Measurements from ENCODE around the gene PTPN18. TPM values are rescaled to one million over a fixed set of nuclear protein-coding genes. Genes with fewer than 3 reads are reported as not detected.
"Not testable (repeated sequence)": the region's sequence is repeated elsewhere in the genome, so short reads cannot be mapped to it uniquely, and the experiment has no call there.

Gene PTPN18
- total RNA-seq, 1 donor from 2014 or later, result 72.9 TPM

DNA sequence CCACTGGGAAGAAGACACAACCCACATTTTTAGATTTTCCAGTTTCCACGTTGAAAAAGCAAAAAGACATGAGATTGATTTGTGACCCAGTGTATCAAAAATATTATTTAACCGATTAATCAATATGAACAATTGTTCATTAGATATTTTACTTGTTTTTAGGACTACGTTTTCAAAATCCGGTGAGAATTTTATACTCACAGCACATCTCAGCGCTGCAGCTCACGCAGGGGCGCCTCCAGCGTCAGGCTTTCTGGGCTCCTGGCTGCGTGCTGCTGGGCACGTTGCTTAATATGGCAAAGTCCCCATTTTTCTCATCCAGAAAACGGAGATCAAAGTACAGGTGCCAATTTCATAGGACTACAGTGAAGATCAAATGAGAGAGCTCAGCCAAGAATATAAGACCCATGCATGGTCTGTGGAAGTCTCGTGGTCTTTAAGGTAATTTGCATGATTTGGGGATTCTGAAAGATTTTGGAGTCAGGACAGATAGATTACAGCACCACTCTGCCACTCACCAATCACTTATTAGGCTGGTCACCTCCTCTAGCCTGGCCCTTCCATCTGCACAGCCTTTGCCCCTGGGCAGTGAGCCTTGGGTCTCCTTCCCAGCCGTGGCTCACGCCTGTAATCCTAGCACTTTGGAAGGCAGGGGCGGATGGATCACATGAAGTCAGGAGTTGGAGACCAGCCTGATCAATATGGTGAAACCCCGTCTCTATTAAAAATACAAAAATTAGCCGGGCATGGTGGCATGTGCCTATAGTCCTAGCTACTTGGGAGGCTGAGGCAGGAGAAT, 36.2 kb downstream of the PTPN18 start:
- Mint-ChIP-seq H3K36me3 (ENCODE audit: low read depth) (no peaks in the 10 kb centered on the region), H3K4me1 (ENCODE audit: low read depth) (peaks cover 11% of the 10 kb centered on the region), H3K27me3 (ENCODE audit: low read depth) (peaks cover 6% of the 10 kb centered on the region), H3K4me3 (ENCODE audit: low read depth) (peak overlapping the region; percentile 83), H3K27ac (no peak overlapping the region), H3K9me3 (no peaks in the 10 kb centered on the region)
- DNase-seq (ENCODE audit: low spot score), result no peak
- intact Hi-C loops (cut with micrococcal nuclease), result loop anchor here (1.0 to 2.0 kb wide), 2 partner anchors 21 to 50 kb away; partner anchors contain the start of gene IMP4

DNA sequence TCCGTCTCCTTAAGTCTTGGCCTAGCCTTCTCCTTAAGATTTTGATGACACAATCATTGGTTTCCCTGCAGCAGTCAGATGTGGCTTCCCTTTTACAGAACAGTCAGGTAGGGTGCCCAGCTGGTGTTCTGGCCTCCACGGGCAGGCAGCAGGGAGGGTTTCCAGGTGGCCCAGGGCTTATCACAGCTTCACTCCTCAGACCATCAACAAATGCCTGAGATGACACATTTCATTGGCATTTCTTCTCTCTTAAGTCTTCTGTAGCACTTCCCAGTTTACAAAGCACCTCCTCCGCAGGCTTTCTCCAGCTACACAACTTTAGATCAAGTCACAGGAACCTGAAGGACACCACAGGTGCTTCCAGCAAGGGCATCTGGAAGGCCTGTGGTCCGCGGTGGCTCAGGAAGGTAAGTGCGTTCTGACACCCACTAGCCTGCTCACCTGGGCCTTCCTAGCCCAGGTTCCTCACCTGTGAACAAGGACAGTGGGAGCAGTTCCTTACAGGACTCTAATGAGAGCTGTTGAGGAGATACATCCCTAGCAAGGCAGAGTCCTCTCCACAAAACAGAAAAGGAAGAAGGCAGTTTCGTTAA, 37.6 kb downstream of the PTPN18 start:
- intact Hi-C loops (cut with micrococcal nuclease), result no loop called here
- Mint-ChIP-seq H3K27ac (no peak overlapping the region), H3K36me3 (ENCODE audit: low read depth) (no peaks in the 10 kb centered on the region), H3K27me3 (ENCODE audit: low read depth) (peaks cover 13% of the 10 kb centered on the region), H3K4me3 (ENCODE audit: low read depth) (no peak overlapping the region), H3K9me3 (no peaks in the 10 kb centered on the region), H3K4me1 (ENCODE audit: low read depth) (peaks cover 11% of the 10 kb centered on the region)
- DNase-seq (ENCODE audit: low spot score), result no peak

DNA sequence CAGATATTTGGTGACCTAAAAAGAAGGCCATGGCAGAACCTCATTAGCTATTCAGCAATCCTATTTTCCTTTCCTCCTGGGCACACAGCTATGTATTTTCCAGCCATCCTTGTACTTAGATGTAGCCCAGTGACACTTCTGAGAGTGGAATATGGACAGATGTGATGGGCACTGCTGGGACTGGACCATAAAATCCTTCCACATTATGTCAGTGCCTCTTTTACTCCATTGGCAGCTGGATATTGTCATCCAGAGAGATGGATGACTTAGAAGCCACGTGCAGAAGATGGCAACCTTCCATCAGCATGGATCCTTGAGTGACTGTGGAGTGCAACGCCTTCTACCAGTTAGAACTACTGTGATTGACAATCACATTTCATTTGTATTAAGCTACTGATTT, 50.4 kb downstream of the PTPN18 start:
- H3K9me3 Mint-ChIP-seq; H3K4me1 Mint-ChIP-seq (ENCODE audit: low read depth); H3K36me3 Mint-ChIP-seq (ENCODE audit: low read depth); DNase-seq (ENCODE audit: low spot score); H3K4me3 Mint-ChIP-seq (ENCODE audit: low read depth); H3K27me3 Mint-ChIP-seq (ENCODE audit: low read depth); H3K27ac Mint-ChIP-seq; intact Hi-C loops (cut with micrococcal nuclease): not testable (repeated sequence)

DNA sequence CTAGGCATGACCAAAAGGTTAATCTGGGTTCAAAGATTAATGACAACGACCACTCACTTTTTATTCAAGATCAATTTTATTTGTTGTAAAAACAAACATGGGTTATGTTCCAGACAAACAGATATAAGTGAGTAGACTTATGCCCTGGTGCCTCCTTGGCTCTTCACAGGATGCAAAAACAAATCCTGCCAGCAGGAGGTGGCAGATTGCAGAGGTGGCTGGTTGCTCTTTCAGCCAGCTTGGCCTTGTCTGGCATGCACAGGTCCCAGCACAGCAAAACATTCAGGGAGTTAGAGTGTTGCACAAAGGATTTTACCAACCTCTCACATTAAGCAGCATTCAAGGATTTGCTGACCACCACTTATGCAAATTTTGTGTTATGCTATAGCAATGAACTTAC, 60.8 kb downstream of the PTPN18 start:
- H3K4me3 Mint-ChIP-seq (ENCODE audit: low read depth); H3K36me3 Mint-ChIP-seq (ENCODE audit: low read depth); DNase-seq (ENCODE audit: low spot score); H3K27me3 Mint-ChIP-seq (ENCODE audit: low read depth); H3K4me1 Mint-ChIP-seq (ENCODE audit: low read depth); H3K27ac Mint-ChIP-seq; intact Hi-C loops (cut with micrococcal nuclease); H3K9me3 Mint-ChIP-seq: not testable (repeated sequence)

DNA sequence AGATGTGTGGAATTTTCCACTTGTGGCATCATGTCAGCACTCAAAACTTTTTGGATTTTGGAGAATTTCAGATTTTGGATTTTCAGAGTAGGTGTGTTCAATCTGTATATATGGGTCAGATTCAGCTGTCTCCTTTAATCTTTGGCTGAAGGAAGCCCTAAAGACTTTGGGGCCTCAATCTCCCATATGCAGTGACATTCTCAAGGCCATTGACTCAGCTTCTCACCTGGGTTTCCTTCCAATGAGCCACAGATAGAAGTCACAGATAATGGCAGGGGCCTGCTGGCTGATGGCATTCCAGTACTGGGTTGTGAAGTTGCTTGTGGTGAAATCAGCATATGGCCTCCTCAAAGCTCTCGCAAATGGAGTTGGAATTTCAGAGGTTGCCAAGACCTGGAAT, 63.0 kb downstream of the PTPN18 start:
- intact Hi-C loops (cut with micrococcal nuclease); H3K36me3 Mint-ChIP-seq (ENCODE audit: low read depth); H3K27me3 Mint-ChIP-seq (ENCODE audit: low read depth); H3K4me1 Mint-ChIP-seq (ENCODE audit: low read depth); DNase-seq (ENCODE audit: low spot score); H3K27ac Mint-ChIP-seq; H3K4me3 Mint-ChIP-seq (ENCODE audit: low read depth); H3K9me3 Mint-ChIP-seq: not testable (repeated sequence)

Other genes with a start within 250 kb of the PTPN18 start
- not detected in 2 replicates for gene POTEF, start 226.8 kb upstream of the PTPN18 start, total RNA-seq
- 0.94 and 1.1 TPM in 2 replicates for gene CCDC74B, start 210.9 kb upstream of the PTPN18 start, total RNA-seq
- gene SMPD4, start 174.5 kb upstream of the PTPN18 start, total RNA-seq, result 84.3 and 84.8 TPM in 2 replicates
- 349 and 376 TPM in 2 replicates for gene MZT2B, start 173.8 kb upstream of the PTPN18 start, total RNA-seq
- gene TUBA3E, start 157.6 kb upstream of the PTPN18 start, total RNA-seq, result not detected in 2 replicates
- gene IMP4, start 13.2 kb upstream of the PTPN18 start, total RNA-seq, result 136 and 142 TPM in 2 replicates
- not detected in 2 replicates for gene POTEI, start 153.3 kb downstream of the PTPN18 start, total RNA-seq
- not detected in 2 replicates for gene CFC1B, start 165.2 kb downstream of the PTPN18 start, total RNA-seq
- not detected in 2 replicates for gene CFC1, start 243.5 kb downstream of the PTPN18 start, total RNA-seq

All from activated T-helper 2 cell treated with anti-CD3 and anti-CD28 coated beads, Interferon-gamma antibody, Interleukin-2, Interleukin-4, amounts not matched to agents 10 μg/mL and 5 μg/mL and 100 μg/mL, durations not matched to agents 14 hours and 24 hours and 36 hours (primary cell).